Loucy (cell line): ENCODE results near the gene ZCWPW1.

Experiments used
- H2AFZ ChIP-seq: fragments of 200-600 bp; sonication (generic); 2 replicates; pipeline ENCODE4 v1.6.0; 2016; ENCODE audit warnings: antibody characterized with exemption, mild to moderate bottlenecking, low read length, moderate library complexity
- H3F3A ChIP-seq: fragments of 200-600 bp; 2 replicates; pipeline ENCODE4 v1.6.0; 2016; ENCODE audit warnings: antibody characterized with exemption, low read depth, mild to moderate bottlenecking
- H3K27me3 ChIP-seq: fragments of 200-600 bp; sonication (generic); 2 replicates; pipeline ENCODE4 v1.6.1; 2014; ENCODE audit warnings: low read length, mild to moderate bottlenecking; ENCODE audit not compliant: insufficient read depth, poor library complexity, severe bottlenecking
- H3K36me3 ChIP-seq: fragments of 200-600 bp; sonication (generic); 2 replicates; pipeline ENCODE4 v1.6.1; 2016; ENCODE audit warnings: low read length; ENCODE audit not compliant: insufficient read depth
- H3K4me1 ChIP-seq: fragments of 200-600 bp; sonication (generic); 2 replicates; pipeline ENCODE4 v1.5.1; 2014; ENCODE audit warnings: low read length, mild to moderate bottlenecking; ENCODE audit not compliant: insufficient read depth, poor library complexity, severe bottlenecking
- H3K4me2 ChIP-seq: fragments of 200-600 bp; sonication (generic); 2 replicates; pipeline ENCODE4 v1.6.0; 2014; ENCODE audit warnings: antibody characterized with exemption, low read length, low read depth, mild to moderate bottlenecking; ENCODE audit not compliant: poor library complexity, severe bottlenecking
- H3K4me3 ChIP-seq: fragments of 200-600 bp; sonication (generic); 2 replicates; pipeline ENCODE4 v1.5.1; 2014; ENCODE audit warnings: low read length, mild to moderate bottlenecking, mixed read lengths; ENCODE audit not compliant: poor library complexity, severe bottlenecking
- H3K79me2 ChIP-seq: fragments of 200-600 bp; sonication (generic); 2 replicates; pipeline ENCODE4 v1.6.1; 2014; ENCODE audit warnings: low read length; ENCODE audit not compliant: insufficient read depth
- H3K9ac ChIP-seq: fragments of 200-600 bp; sonication (generic); 2 replicates; pipeline ENCODE4 v1.6.0; 2014; ENCODE audit warnings: mild to moderate bottlenecking, low read depth, low read length, moderate library complexity; ENCODE audit not compliant: poor library complexity, severe bottlenecking
- H3K9me2 ChIP-seq: fragments of 200-600 bp; sonication (generic); replicated peaks from 2 replicates; pipeline ENCODE4 v1.6.1; 2016; ENCODE audit warnings: low read depth, low read length, mixed read lengths
- H3K9me3 ChIP-seq: fragments of 200-600 bp; sonication (generic); 2 replicates; pipeline ENCODE4 v1.6.1; 2014; ENCODE audit warnings: mild to moderate bottlenecking, antibody characterized with exemption, low read length, low read depth; ENCODE audit not compliant: insufficient read depth
- H4K20me1 ChIP-seq: fragments of 200-600 bp; sonication (generic); 2 replicates; pipeline ENCODE4 v1.6.0; 2014; ENCODE audit warnings: antibody characterized with exemption, low read length, mild to moderate bottlenecking; ENCODE audit not compliant: insufficient read depth, poor library complexity, severe bottlenecking
- EZH2phosphoT487 ChIP-seq: fragments of 200-600 bp; IDR thresholded peaks from 2 replicates; pipeline ENCODE4 v1.6.1; 2018; ENCODE audit warnings: antibody characterized with exemption, mild to moderate bottlenecking, moderate library complexity, borderline replicate concordance
- TF ChIP-seq, protein P1 (sequence below): fragments of 200-600 bp; sonication (generic); conservative IDR thresholded peaks from 2 replicates; pipeline ENCODE4 v1.5.1; 2014; ENCODE audit warnings: mild to moderate bottlenecking, antibody characterized with exemption, low read length

ZCWPW1 gene

GRCh38 chr7:100370303-100370702 is 58.2 kb downstream of the ZCWPW1 start:
- Histone ChIP-seq H3K9ac (no peak overlapping the region), H3F3A (no peaks in the 10 kb centered on the region), H3K27me3 (no peaks in the 10 kb centered on the region), H2AFZ (no peak overlapping the region), H4K20me1 (no peaks in the 10 kb centered on the region), H3K4me2 (no peak overlapping the region), H3K36me3 (no peaks in the 10 kb centered on the region), H3K9me3 (no peaks in the 10 kb centered on the region), H3K4me1 (peaks cover 22% of the 10 kb centered on the region), H3K4me3 (no peak overlapping the region), H3K9me2 (no peaks in the 10 kb centered on the region), H3K79me2 (no peaks in the 10 kb centered on the region)
- TF ChIP-seq, protein P1, sequence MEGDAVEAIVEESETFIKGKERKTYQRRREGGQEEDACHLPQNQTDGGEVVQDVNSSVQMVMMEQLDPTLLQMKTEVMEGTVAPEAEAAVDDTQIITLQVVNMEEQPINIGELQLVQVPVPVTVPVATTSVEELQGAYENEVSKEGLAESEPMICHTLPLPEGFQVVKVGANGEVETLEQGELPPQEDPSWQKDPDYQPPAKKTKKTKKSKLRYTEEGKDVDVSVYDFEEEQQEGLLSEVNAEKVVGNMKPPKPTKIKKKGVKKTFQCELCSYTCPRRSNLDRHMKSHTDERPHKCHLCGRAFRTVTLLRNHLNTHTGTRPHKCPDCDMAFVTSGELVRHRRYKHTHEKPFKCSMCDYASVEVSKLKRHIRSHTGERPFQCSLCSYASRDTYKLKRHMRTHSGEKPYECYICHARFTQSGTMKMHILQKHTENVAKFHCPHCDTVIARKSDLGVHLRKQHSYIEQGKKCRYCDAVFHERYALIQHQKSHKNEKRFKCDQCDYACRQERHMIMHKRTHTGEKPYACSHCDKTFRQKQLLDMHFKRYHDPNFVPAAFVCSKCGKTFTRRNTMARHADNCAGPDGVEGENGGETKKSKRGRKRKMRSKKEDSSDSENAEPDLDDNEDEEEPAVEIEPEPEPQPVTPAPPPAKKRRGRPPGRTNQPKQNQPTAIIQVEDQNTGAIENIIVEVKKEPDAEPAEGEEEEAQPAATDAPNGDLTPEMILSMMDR = no peak
- TF ChIP-seq EZH2phosphoT487 = no peak

DNA sequence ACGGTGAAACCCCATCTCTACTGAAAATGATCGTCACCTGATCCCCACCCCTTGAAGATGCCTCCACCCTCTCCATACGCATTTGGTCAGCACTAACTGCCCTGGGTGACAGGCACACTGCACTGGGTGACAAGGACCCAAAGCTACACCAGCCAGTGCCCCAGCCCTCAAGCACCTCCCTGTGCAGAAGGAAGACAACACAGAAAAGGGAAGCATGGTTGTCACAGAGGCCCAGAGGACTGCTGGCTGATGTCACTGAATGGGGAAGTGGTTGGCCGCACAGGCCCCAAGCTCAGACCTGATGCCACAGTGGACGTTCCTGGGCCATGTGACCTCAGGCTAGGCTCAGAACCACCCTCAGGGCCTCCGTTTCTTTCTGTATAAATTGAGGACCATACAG is 59.4 kb downstream of the ZCWPW1 start:
- Histone ChIP-seq H3K79me2 (no peaks in the 10 kb centered on the region), H3K27me3 (no peaks in the 10 kb centered on the region), H3K36me3 (no peaks in the 10 kb centered on the region), H3K4me1 (peaks cover 15% of the 10 kb centered on the region), H3K9me2 (no peaks in the 10 kb centered on the region), H3K9ac (no peak overlapping the region), H3F3A (no peaks in the 10 kb centered on the region), H2AFZ (no peak overlapping the region), H3K4me2 (no peak overlapping the region), H3K9me3 (no peaks in the 10 kb centered on the region), H4K20me1 (no peaks in the 10 kb centered on the region), H3K4me3 (no peak overlapping the region)
- no peak for TF ChIP-seq EZH2phosphoT487
- TF ChIP-seq, protein P1 = no peak

GRCh38 chr7:100367676-100368613 is 60.6 kb downstream of the ZCWPW1 start:
- Histone ChIP-seq H3K9ac (no peak overlapping the region), H3K4me3 (no peak overlapping the region), H3K79me2 (no peaks in the 10 kb centered on the region), H2AFZ (no peak overlapping the region), H3K9me2 (no peaks in the 10 kb centered on the region), H3K27me3 (no peaks in the 10 kb centered on the region), H3K36me3 (peaks cover 8% of the 10 kb centered on the region), H4K20me1 (peaks cover 3% of the 10 kb centered on the region), H3K9me3 (no peaks in the 10 kb centered on the region), H3K4me1 (peaks cover 13% of the 10 kb centered on the region), H3F3A (no peaks in the 10 kb centered on the region), H3K4me2 (no peak overlapping the region)
- TF ChIP-seq EZH2phosphoT487 = no peak
- TF ChIP-seq, protein P1 = no peak
